GM12891 (cell line): Measurements from ENCODE around the gene PDGFD.

Source experiments
- DNase-seq: peaks from one replicate; pipeline ENCODE4 v3.0.0; 2011; ENCODE audit warnings: low spot score; ENCODE audit not compliant: insufficient read length
- FAIRE-seq: peaks from 2 replicates; lab custom pipeline; 2011; peaks lifted over from hg19 to GRCh38; lab: Jason Lieb, UNC
- PAX5 ChIP-seq: IDR thresholded peaks from 2 replicates; pipeline ENCODE4 v1.6.1; 2011; ENCODE audit warnings: low read length, moderate library complexity, mild to moderate bottlenecking; ENCODE audit not compliant: insufficient read depth, severe bottlenecking
- POLR2A ChIP-seq: IDR thresholded peaks from 2 replicates; pipeline ENCODE4 v1.6.1; 2011; ENCODE audit warnings: low read depth, low read length, control low read depth
- POLR2AphosphoS5 ChIP-seq: IDR thresholded peaks from 2 replicates; pipeline ENCODE4 v1.6.1; 2011; ENCODE audit warnings: low read depth, low read length, control low read depth
- POU2F2 ChIP-seq: IDR thresholded peaks from 2 replicates; pipeline ENCODE4 v1.6.1; 2011; ENCODE audit warnings: low read depth, mild to moderate bottlenecking, control low read depth, low read length, moderate library complexity
- SPI1 ChIP-seq: IDR thresholded peaks from 2 replicates; pipeline ENCODE4 v1.6.1; 2011; ENCODE audit warnings: low read depth, low read length, control low read depth
- TAF1 ChIP-seq: IDR thresholded peaks from 2 replicates; pipeline ENCODE4 v1.6.1; 2011; ENCODE audit warnings: low read depth, low read length, control low read depth

PDGFD gene

GRCh38 chr11:104061853-104062521 is 102.0 kb downstream of the PDGFD start:
- TF ChIP-seq PAX5 (no peak), POU2F2 (no peak), POLR2AphosphoS5 (no peak), SPI1 (no peak), TAF1 (no peak), POLR2A (no peak)
- FAIRE-seq (no peak), DNase-seq (no peak)

DNA sequence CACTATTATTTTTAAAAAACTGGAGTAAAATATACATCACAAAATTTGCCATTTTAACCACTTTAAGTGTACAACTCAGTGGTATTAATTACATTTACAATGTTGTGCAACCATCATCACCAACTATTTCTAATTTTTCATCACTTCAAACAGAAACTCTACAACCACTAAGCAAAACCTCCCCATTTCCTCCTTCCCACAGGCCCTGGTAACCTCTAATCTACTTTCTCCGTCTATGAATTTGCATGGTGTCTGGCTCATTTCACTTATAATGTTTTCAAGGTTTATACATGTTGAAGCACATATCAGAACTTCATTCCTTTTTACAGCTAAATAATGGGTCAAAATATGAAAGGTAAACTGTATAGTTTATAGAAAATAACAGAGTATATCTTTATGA is 103.1 kb downstream of the PDGFD start:
- DNase-seq (no peak), FAIRE-seq (no peak)
- TF ChIP-seq POLR2A (no peak), TAF1 (no peak), POU2F2 (no peak)

GRCh38 chr11:104060004-104060794 is 103.7 kb downstream of the PDGFD start:
- TF ChIP-seq POLR2A, result no peak
- no peak for TF ChIP-seq PAX5
- TF ChIP-seq POU2F2, result no peak
- TF ChIP-seq POLR2AphosphoS5, result no peak
- no peak for TF ChIP-seq TAF1
- 0 out of 2 replicates have a peak, but pooled peaks have one; percentile 2 for TF ChIP-seq SPI1
- no peak for DNase-seq
- no peak for FAIRE-seq

- FAIRE-seq, result no peak
Observed at GRCh38 chr11:104058680-104059079, 105.3 kb downstream of the PDGFD start.

GRCh38 chr11:104057908-104058307 is 106.0 kb downstream of the PDGFD start:
- FAIRE-seq (no peak), DNase-seq (no peak)
- TF ChIP-seq POU2F2, result no peak
- TF ChIP-seq POLR2A, result no peak
- no peak for TF ChIP-seq POLR2AphosphoS5
- no peak for TF ChIP-seq PAX5
- no peak for TF ChIP-seq SPI1
- TF ChIP-seq TAF1, result no peak

More at GRCh38 chr11:104058680-104059079, 105.3 kb downstream of the PDGFD start:
- DNase-seq, result no peak
- no peak for TF ChIP-seq TAF1
- no peak for TF ChIP-seq POLR2AphosphoS5
- no peak for TF ChIP-seq SPI1
- TF ChIP-seq POLR2A, result no peak
- TF ChIP-seq PAX5, result no peak
- TF ChIP-seq POU2F2, result no peak

GRCh38 chr11:104055596-104055995 is 108.4 kb downstream of the PDGFD start:
- FAIRE-seq (no peak), DNase-seq (no peak)
- TF ChIP-seq TAF1, result no peak
- TF ChIP-seq POU2F2, result no peak
- TF ChIP-seq POLR2AphosphoS5, result no peak
- no peak for TF ChIP-seq POLR2A
- TF ChIP-seq PAX5, result no peak
- no peak for TF ChIP-seq SPI1

DNA sequence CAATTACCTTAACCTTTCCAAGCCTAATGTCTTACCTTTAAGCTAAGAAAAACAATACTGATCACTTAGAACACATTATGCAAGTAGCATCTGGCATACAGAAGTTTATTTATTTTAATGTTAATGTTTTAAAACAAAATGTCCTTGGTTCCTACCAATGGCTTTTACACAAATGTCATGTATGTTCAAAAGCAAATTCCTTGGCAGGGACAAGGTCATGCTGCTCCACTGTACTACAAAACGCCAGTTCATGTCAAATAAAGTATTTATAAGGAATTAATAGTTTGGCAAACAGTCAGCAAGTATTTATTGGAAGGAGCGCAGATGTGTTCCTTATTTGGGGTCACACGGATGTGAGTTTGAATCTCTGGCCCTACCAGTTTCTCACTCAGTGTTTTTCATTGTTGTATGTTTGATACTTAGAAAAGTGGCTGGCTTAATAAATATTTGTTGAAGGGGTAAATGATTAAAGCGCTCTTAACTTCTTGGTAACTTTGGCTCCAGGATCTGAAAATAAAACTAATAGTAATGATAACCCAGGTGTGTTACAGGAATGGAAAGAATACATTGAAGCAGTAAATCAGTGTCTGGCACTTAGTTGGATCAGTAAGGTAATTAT is 108.9 kb downstream of the PDGFD start:
- DNase-seq (no peak), FAIRE-seq (no peak)
- no peak for TF ChIP-seq SPI1
- TF ChIP-seq TAF1, result no peak
- no peak for TF ChIP-seq POU2F2
- TF ChIP-seq POLR2AphosphoS5, result no peak
- no peak for TF ChIP-seq PAX5
- TF ChIP-seq POLR2A, result no peak

GRCh38 chr11:104053743-104054478 is 110.0 kb downstream of the PDGFD start:
- FAIRE-seq, result no peak
- TF ChIP-seq SPI1 (no peak), POU2F2 (no peak), POLR2A (no peak), TAF1 (no peak), POLR2AphosphoS5 (no peak), PAX5 (no peak)
- DNase-seq, result no peak

DNA sequence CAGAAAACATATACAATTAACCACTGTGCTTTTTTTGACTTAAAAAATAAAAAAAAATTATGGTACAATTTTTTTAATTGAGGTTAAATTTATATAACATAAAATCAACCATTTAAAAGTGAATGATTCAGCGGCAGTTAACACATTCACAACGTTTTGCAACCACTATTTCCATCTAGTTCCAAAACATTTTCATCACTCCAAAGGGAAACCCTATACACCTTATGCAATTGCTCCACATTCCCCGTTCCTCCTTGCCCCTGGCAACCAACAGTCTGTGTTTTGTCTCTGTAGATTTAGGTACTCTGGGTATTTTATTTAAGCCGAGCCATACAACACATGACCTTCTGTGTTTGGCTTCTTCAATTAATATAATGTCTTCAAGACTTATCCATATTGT is 112.2 kb downstream of the PDGFD start:
- DNase-seq (no peak), FAIRE-seq (no peak)
- TF ChIP-seq SPI1 (no peak), POLR2AphosphoS5 (no peak), POLR2A (no peak), PAX5 (no peak), POU2F2 (no peak), TAF1 (no peak)
